Heart right ventricle (tissue), 16 donors: Measurements from ENCODE around the gene MAP3K2. TPM values are rescaled to one million over a fixed set of nuclear protein-coding genes. Genes with fewer than 3 reads are reported as not detected.

Experiments
- ATAC-seq, 8 donors: fragments of 200-7000 bp; cut with Tn5 transposase; one replicate each; pipeline ENCODE4 v1.9.1; 2020; ENCODE audit warnings: mild to moderate bottlenecking in 8 of 8, moderate library complexity in 8 of 8, moderate number of reproducible peaks in 1 of 8
- DNase-seq, 2 donors: peaks; one replicate each; pipeline ENCODE4 v3.0.0-alpha.2; 2020
- H3K27ac ChIP-seq, 10 donors: fragments of 200-600 bp; sonication (generic) in 2 of 10; one replicate each; pipeline versions ENCODE4 v1.5.0 to v1.8.0; 2020 to 2022; ENCODE audit warnings: mild to moderate bottlenecking in 3 of 10
- H3K27me3 ChIP-seq, 7 donors: fragments of 200-600 bp; one replicate each; pipeline ENCODE4 v1.8.0; 2021 to 2022; ENCODE audit warnings: mild to moderate bottlenecking in 2 of 7
- H3K36me3 ChIP-seq, 9 donors: fragments of 200-600 bp; sonication (generic) in 1 of 9; one replicate each; pipeline versions ENCODE4 v1.5.0 to v1.8.0; 2020 to 2022; ENCODE audit warnings: mild to moderate bottlenecking in 2 of 9
- H3K4me1 ChIP-seq, 9 donors: fragments of 200-600 bp; sonication (generic) in 1 of 9; one replicate each; pipeline versions ENCODE4 v1.5.0 to v1.8.0; 2020 to 2022; ENCODE audit warnings: mild to moderate bottlenecking in 4 of 9
- H3K4me3 ChIP-seq, 10 donors: fragments of 200-600 bp; sonication (generic) in 2 of 10; one replicate each; pipeline versions ENCODE4 v1.5.0 to v1.8.0; 2020 to 2022; ENCODE audit warnings: mild to moderate bottlenecking in 7 of 10, moderate library complexity in 2 of 10
- H3K9me3 ChIP-seq, 11 donors: fragments of 200-600 bp in 10 of 11; sonication (generic) in 2 of 11; one replicate each; pipeline versions ENCODE4 v1.5.0 to v1.8.0; 2013 to 2022; ENCODE audit warnings: mild to moderate bottlenecking in 2 of 11, control low read depth in 1 of 11, moderate library complexity in 1 of 11
- CTCF ChIP-seq, 9 donors: fragments of 200-600 bp; sonication (generic) in 2 of 9; IDR thresholded peaks; one replicate each; pipeline versions ENCODE4 v1.5.0 to v1.8.0; 2021 to 2022; ENCODE audit warnings: antibody characterized with exemption in 9 of 9, mild to moderate bottlenecking in 5 of 9, moderate library complexity in 1 of 9
- WGBS, 2 donors: extraction: QIAGEN DNeasy Blood & Tissue Kit; methylation state at CpG; one replicate each; pipeline ENCODE4 v1.1.7; 2013; ENCODE audit warnings: inconsistent platforms in 1 of 2; 5-methylcytosine and 5-hydroxymethylcytosine counted together
- intact Hi-C, 10 donors: fragments of 100-400 bp; cut with DNase I; formaldehyde crosslinking; loops; one replicate each; pipeline versions ENCODE4 v1.11.1 to v1.14.2; 2022
- polyA plus RNA-seq, 2 donors: library from polyadenylated mRNA; stranded (reverse); fragments of 200-250 nt; gene quantifications; one replicate each; pipeline ENCODE4 v1.2.3, GENCODE V29; 2013
- total RNA-seq, 10 donors: library from RNA; stranded (reverse); fragmentation: NEBNext Ultra II Directional in 3 of 10; extraction: Animal tissue kit (Norgen Biotek cat#: 25700) in 3 of 10; gene quantifications; one replicate each; pipeline versions ENCODE4 v1.2.1 to v1.2.4, GENCODE V29; 2021 to 2023
- donor health status: Arrhythmogenic right ventricular cardiomyopathy.
- donor health status: ischemic (EF 13 %, LVEDD 7.1; RV severe dilation, severe dysfunction).
- donor health status: healthy with polysubstance abuse.
- donor health status: DM: no; HTN: yes; CAD: no.
- donor health status: DM: no; HTN: no; CAD: no.
- donor health status: ischemic (EF 25% LVEDD 6.9; RV normal size, moderate dysfunction).
- donor health status: ischemic (EF 25% LVEDD 5.7; RV mildly dilated, moderate dysfunction).
- donor health status: healthy.
- donor health status: DM: yes; HTN: yes; CAD: no.
- donor health status: Ischemic cardiomyopathy.
- donor health status: ischemic (EF 35%, LVEDD 5.7; RV mildly dilated, moderate dysfunction).
- donor health status: nonischemic (EF 11% LVEDD 7.7; RV severe dilation, severe dysfunction).
- donor health status: DM: yes; HTN: yes; CAD: no.
- donor health status: PGD.
- donor health status: ischemic (EF 29% LVEDD 5.4; RV normal size, mild dysfunction).
- donor health status: nonischemic (EF 23%, LVEDD 6.1; RV moderate dilation, normal function).

Gene MAP3K2
- total and polyA plus RNA-seq, 12 donors = 2.9 to 30.9 (median 25.2) TPM

DNA sequence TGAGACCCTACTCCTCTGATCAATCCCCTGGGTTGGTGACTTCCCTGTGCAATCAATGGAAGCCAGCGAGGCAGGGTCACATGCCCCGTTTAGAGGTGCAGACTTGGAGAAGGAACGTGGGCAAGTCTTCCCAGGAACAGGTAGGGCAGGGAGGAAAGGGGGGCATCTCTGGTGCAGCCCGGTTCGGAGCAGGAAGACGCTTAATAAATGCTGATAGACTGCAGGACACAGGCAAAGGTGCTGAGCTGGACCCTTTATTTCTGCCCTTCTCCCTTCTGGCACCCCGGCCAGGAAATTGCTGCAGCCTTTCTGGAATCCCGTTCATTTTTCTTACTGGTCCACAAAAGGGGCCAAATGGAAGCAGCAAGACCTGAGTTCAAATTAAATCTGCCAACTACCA is 29.6 kb upstream of the MAP3K2 start:
- DNase-seq = no peak
- H3K27me3 ChIP-seq = peaks cover 0 to 38% (median 27%) of the 10 kb centered on the region in 7 donors
- H3K27ac ChIP-seq = no peak overlapping the region
- ATAC-seq = no peak
- TF ChIP-seq CTCF (IDR thresholded peaks at IDR 0.05) = no peak
- intact Hi-C loops = loop anchor here in 4 of 10 donors (2.0 to 10.0 kb wide), 4 partner anchors 53 to 93 kb away; no protein-coding TSS in a partner anchor
- no peak overlapping the region for H3K4me3 ChIP-seq
- H3K9me3 ChIP-seq = peaks cover 0 to 9% (median 0%) of the 10 kb centered on the region in 11 donors
- peaks cover 8 to 37% (median 17%) of the 10 kb centered on the region in 9 donors for H3K4me1 ChIP-seq
- 85% methylated on average over 8 of the region's 8 CpGs for WGBS, 2 donors
- no peaks in the 10 kb centered on the region for H3K36me3 ChIP-seq

- H3K4me1 ChIP-seq = peaks cover 8 to 40% (median 17%) of the 10 kb centered on the region in 9 donors
- 19 to 32% methylated on average over 4 of the region's 4 CpGs for WGBS, 2 donors
- H3K4me3 ChIP-seq = peak overlapping the region in 9 of 10 donors; percentile 40 to 62 (median 54)
Observed at GRCh38 chr2:127416506-127417001, 28.8 kb upstream of the MAP3K2 start.

GRCh38 chr2:127415593-127416505 is 28.1 kb upstream of the MAP3K2 start:
- peaks cover 0 to 9% (median 0%) of the 10 kb centered on the region in 11 donors for H3K9me3 ChIP-seq
- H3K4me3 ChIP-seq = peak overlapping the region in 9 of 10 donors; percentile 40 to 62 (median 54)
- peaks cover 8 to 47% (median 20%) of the 10 kb centered on the region in 9 donors for H3K4me1 ChIP-seq
- H3K27me3 ChIP-seq = peaks cover 0 to 24% (median 16%) of the 10 kb centered on the region in 7 donors
- peak overlapping the region in 1 of 10 donors; percentile 2 for H3K27ac ChIP-seq
- ATAC-seq = peak; percentile 53 to 83 (median 76)
- intact Hi-C loops = loop anchor here in 4 of 10 donors (2.0 to 10.0 kb wide), 4 partner anchors 51 to 91 kb away; no protein-coding TSS in a partner anchor
- TF ChIP-seq CTCF (IDR thresholded peaks at IDR 0.05) = peak; percentile 34 to 73 (median 61)
- peak; percentile 30 to 62 for DNase-seq
- H3K36me3 ChIP-seq = no peaks in the 10 kb centered on the region
- WGBS, 2 donors = 17 to 20% methylated on average over 50 to 55 of the region's 55 CpGs

More at GRCh38 chr2:127416506-127417001, 28.8 kb upstream of the MAP3K2 start:
- DNase-seq (no peak), ATAC-seq (peak in 1 of 8 donors; percentile 3)
- Histone ChIP-seq H3K9me3 (peaks cover 0 to 9% (median 0%) of the 10 kb centered on the region in 11 donors), H3K27me3 (peaks cover 0 to 30% (median 19%) of the 10 kb centered on the region in 7 donors), H3K27ac (peak overlapping the region in 1 of 10 donors; percentile 2), H3K36me3 (no peaks in the 10 kb centered on the region)
- intact Hi-C loops = loop anchor here in 4 of 10 donors (2.0 to 10.0 kb wide), 4 partner anchors 52 to 92 kb away; no protein-coding TSS in a partner anchor
- TF ChIP-seq CTCF (IDR thresholded peaks at IDR 0.05) = no peak
